Right atrium auricular region (tissue), 2 donors: ENCODE data around the gene WDR45B. TPM values are rescaled to one million over a fixed set of nuclear protein-coding genes. Genes with fewer than 3 reads are reported as not detected.

ENCODE experiments used
- DNase-seq: peaks from one replicate; pipeline ENCODE4 v3.0.0-alpha.2; 2019; ENCODE audit warnings: low spot score
- H3K27ac ChIP-seq, 2 donors: fragments of 200-600 bp; sonication (generic); 1 replicate in 1 of 2; 2 replicates in 1 of 2; pipeline ENCODE4 v1.5.1; 2016 to 2019
- H3K27me3 ChIP-seq, 2 donors: fragments of 200-600 bp; sonication (generic); one replicate each; pipeline versions ENCODE4 v1.5.1 to v1.6.0; 2017 to 2019
- H3K36me3 ChIP-seq: fragments of 200-600 bp; sonication (generic); one replicate; pipeline ENCODE4 v1.5.1; 2016
- H3K4me1 ChIP-seq, 2 donors: fragments of 200-600 bp; sonication (generic); one replicate each; pipeline versions ENCODE4 v1.5.1 to v1.6.0; 2017 to 2019
- H3K4me3 ChIP-seq, 2 donors: fragments of 200-600 bp; sonication (generic); 1 replicate in 1 of 2; 2 replicates in 1 of 2; pipeline ENCODE4 v1.5.1; 2017 to 2019; ENCODE audit warnings: mild to moderate bottlenecking in 1 of 2, moderate library complexity in 1 of 2
- H3K9me3 ChIP-seq, 2 donors: fragments of 200-600 bp; sonication (generic); one replicate each; pipeline ENCODE4 v1.5.1; 2019
- total RNA-seq, 2 donors: library from RNA; depleted of rRNA; stranded (reverse); fragments of >200 nt; gene quantifications; one replicate each; pipeline ENCODE4 v1.1.0, GENCODE V29; 2016
- TF ChIP-seq, protein P1 (sequence below), 2 donors: fragments of 200-600 bp; sonication (generic); IDR thresholded peaks; one replicate each; pipeline ENCODE4 v1.5.1; 2019; ENCODE audit warnings: antibody characterized with exemption in 2 of 2

WDR45B gene
- total RNA-seq, 2 donors from 2014 or later: 41.2 to 46.4 TPM

DNA sequence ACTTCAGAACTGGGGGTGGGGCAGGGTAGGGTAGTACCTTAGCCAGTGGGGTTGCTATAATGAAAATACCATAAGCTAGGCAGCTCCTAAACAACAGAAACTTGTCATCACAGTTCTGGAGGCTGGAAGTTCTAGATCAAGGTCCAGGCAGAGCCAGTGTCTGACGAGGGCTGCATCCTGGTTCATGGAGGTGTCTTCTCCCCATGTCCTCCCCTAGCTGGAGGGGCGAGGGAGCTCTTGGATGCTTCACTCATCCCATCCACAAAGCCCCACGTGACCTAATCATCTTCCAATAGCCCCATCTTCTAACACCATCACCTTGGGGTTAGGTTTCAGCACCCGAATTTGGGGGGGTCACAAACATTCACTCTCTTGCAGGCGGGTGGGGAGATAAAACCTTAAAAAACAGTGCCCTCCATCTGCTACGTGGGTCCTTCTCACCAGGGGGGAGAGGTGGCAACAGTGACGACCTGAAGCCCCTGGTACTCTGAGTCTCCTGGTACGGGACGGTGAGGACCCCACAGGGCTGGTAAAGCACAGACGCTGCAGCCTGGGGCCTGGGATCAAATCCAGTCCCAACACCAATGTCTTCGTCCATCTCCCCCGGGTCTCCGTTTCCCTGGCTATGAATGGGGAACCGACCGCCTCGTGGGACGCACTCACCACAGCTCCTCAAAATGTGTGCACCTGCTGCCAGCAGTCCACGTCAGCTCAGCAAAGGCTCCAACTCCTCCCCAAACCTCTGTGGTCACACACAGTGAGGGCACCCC lies 27.4 kb upstream of the WDR45B start:
- no peaks in the 10 kb centered on the region for H3K9me3 ChIP-seq
- H3K27ac ChIP-seq: no peak overlapping the region
- TF ChIP-seq, protein P1, sequence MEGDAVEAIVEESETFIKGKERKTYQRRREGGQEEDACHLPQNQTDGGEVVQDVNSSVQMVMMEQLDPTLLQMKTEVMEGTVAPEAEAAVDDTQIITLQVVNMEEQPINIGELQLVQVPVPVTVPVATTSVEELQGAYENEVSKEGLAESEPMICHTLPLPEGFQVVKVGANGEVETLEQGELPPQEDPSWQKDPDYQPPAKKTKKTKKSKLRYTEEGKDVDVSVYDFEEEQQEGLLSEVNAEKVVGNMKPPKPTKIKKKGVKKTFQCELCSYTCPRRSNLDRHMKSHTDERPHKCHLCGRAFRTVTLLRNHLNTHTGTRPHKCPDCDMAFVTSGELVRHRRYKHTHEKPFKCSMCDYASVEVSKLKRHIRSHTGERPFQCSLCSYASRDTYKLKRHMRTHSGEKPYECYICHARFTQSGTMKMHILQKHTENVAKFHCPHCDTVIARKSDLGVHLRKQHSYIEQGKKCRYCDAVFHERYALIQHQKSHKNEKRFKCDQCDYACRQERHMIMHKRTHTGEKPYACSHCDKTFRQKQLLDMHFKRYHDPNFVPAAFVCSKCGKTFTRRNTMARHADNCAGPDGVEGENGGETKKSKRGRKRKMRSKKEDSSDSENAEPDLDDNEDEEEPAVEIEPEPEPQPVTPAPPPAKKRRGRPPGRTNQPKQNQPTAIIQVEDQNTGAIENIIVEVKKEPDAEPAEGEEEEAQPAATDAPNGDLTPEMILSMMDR (IDR thresholded peaks at IDR 0.05): no peak
- H3K4me1 ChIP-seq: no peaks in the 10 kb centered on the region
- no peaks in the 10 kb centered on the region for H3K36me3 ChIP-seq
- DNase-seq: no peak
- H3K27me3 ChIP-seq: no peaks in the 10 kb centered on the region
- no peak overlapping the region for H3K4me3 ChIP-seq

DNA sequence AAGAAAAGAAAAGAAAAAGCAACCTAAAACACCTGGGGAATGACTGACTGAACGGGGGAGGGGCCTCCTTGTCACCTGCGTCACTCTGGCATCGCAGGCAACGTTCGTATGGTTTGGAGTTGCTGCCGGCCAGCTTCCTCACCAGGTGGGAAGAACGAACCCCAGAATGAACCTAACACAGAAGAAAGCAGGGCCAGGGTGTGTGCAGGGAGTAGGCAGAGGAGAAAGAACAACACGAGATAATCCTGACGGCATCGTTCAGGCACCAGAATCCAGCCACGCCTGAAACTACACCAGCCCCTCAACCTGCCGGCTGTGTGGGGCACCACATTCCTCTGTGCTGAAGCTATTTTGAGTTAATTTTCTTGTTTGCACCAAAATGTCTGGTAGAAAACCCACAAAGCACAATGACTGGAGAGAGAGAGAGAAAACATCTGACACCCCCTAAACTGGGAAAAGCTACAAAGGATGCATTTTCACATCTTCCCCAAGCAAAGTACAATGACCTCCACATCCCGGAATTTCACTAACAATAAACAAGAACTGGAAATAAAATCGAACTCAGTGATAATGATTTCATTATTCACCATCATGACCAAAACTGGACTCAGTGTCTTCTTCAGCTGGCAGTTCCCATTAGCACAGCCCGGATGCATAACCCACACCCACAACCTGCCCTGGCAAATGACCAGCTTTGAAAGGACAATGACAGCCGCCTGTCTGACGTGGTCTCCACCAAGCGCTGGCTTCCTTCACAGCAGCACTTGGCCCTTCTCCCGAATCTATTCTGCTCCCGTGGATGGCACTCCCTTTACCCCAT lies 26.6 kb upstream of the WDR45B start:
- Histone ChIP-seq H3K9me3 (no peaks in the 10 kb centered on the region), H3K36me3 (no peaks in the 10 kb centered on the region), H3K4me1 (no peaks in the 10 kb centered on the region), H3K4me3 (no peak overlapping the region), H3K27me3 (no peaks in the 10 kb centered on the region), H3K27ac (no peak overlapping the region)
- DNase-seq: no peak
- TF ChIP-seq, protein P1 (IDR thresholded peaks at IDR 0.05): no peak

DNA sequence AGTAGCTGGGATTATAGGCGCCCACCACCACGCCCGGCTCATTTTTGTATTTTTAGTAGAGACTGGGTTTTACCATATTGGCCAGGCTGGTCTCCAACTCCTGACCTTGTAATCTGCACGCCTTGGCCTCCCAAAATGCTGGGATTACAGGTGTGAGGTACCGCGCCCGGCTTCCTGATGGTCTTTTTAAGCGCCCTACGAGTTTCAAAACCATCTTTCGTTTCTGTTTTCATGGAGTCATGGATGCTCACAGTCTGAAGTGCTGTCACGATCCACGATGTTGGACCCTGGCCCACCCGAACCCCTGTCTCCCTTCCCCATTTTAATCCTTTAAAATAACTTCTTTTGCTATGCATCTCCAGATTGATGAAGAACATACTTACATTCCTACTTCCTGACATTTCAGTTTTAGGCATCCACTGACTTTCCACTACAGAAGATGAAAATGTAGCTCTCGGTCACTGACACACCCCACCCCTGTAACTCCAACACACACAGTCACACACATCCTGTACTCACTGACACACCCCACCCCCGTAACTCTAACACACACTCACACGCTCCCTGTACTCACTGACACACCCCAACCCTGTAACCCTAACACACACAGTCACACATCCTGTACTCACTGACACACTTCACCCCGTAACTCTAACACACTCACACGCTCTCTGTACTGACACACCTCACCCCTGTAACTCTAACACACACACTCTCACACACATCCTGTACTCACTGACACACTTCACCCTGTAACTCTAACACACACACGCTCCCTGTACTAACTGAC lies 22.6 kb upstream of the WDR45B start:
- Histone ChIP-seq H3K4me3 (no peak overlapping the region), H3K4me1 (peaks cover 0 to 5% of the 10 kb centered on the region in 2 donors), H3K27me3 (no peaks in the 10 kb centered on the region), H3K9me3 (no peaks in the 10 kb centered on the region), H3K36me3 (no peaks in the 10 kb centered on the region), H3K27ac (peak overlapping the region; percentile 76 to 90)
- no peak for DNase-seq
- TF ChIP-seq, protein P1 (IDR thresholded peaks at IDR 0.05): no peak

DNA sequence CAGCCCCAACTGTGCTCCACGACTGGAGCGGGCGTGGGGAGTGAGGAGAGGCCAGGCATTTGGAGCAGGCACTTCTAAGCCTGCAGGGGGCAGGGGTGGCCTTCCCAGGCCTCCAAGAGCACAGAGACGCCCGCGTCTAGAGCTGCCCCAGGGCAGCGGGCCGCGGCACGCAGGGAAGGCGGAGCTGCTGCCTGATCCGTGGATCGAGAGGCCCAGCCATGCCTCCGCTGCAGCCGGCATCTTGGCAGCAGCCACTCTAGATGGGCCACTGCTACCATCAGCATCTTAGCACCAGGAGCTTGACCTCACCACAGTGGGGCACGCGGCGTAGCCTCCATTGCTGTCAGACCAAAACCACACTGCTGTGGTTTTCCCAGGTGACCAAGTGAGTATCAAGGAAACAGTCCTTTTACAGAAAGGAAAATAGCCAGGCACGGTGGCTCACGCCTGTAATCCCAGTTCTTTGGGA lies 20.4 kb upstream of the WDR45B start:
- H3K4me1 ChIP-seq: peaks cover 0 to 5% of the 10 kb centered on the region in 2 donors
- no peaks in the 10 kb centered on the region for H3K36me3 ChIP-seq
- TF ChIP-seq, protein P1 (IDR thresholded peaks at IDR 0.05): peak; percentile 41 to 71
- DNase-seq: no peak
- H3K27me3 ChIP-seq: no peaks in the 10 kb centered on the region
- H3K9me3 ChIP-seq: no peaks in the 10 kb centered on the region
- peak overlapping the region; percentile 76 to 90 for H3K27ac ChIP-seq
- H3K4me3 ChIP-seq: no peak overlapping the region

DNA sequence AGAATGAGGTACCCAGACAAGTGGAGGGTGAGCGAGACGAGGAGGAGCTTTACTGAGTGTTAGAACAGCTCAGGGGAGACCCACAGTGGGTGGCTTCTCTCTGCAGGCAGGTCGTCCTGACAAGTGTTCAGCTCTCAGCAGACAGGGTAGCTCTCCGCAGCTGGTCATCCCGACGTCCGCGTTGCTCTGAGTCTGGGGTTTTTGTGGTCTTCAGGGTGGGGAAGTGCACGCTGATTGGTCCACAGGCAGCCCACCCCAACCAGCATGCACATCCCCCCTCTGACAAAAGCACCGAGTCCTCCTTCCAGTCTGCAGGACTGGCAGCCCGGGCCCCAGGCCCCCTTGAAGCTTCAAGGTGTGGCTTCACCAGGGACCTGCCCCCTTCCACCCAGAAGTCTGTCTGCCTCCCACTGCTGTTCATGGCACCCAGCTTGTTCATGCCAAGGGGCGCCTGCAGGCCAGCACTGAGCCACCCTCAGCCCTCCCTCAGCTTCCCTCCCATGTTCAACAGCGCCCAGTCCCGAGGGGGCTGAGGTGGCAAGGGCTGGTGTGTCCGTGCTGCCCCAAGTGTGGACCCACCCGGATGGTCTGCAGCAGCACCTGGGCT lies 19.9 kb upstream of the WDR45B start:
- peaks cover 0 to 5% of the 10 kb centered on the region in 2 donors for H3K4me1 ChIP-seq
- no peaks in the 10 kb centered on the region for H3K9me3 ChIP-seq
- TF ChIP-seq, protein P1 (IDR thresholded peaks at IDR 0.05): no peak
- no peaks in the 10 kb centered on the region for H3K36me3 ChIP-seq
- no peak overlapping the region for H3K4me3 ChIP-seq
- DNase-seq: no peak
- H3K27ac ChIP-seq: peak overlapping the region; percentile 76 to 90
- no peaks in the 10 kb centered on the region for H3K27me3 ChIP-seq
